AG09309 (cell line): ENCODE results near the gene SRCIN1.
A peak's percentile ranks its signal among the peaks of the same experiment; 100 is the strongest.
"Not testable (repeated sequence)": the region's sequence is repeated elsewhere in the genome, so short reads cannot be mapped to it uniquely, and the experiment has no call there.

Source experiments
- DNase-seq: peaks from one replicate; pipeline ENCODE4 v3.0.0-alpha.2; 2010; ENCODE audit warnings: low read depth
- H3K4me3 ChIP-seq: 2 replicates; pipeline ENCODE4 v1.5.1; 2011; ENCODE audit warnings: mild to moderate bottlenecking, low read depth, low read length, moderate library complexity; ENCODE audit not compliant: control insufficient read depth
- CTCF ChIP-seq: IDR thresholded peaks from 2 replicates; pipeline ENCODE4 v1.5.1; 2011; ENCODE audit warnings: mild to moderate bottlenecking, low read depth, low read length, inconsistent platforms; ENCODE audit not compliant: insufficient read depth, control insufficient read depth; ENCODE audit errors: missing control alignments

Gene SRCIN1

GRCh38 chr17:38484242-38485145 lies 121.3 kb downstream of the SRCIN1 start:
- H3K4me3 ChIP-seq = not testable (repeated sequence)
- DNase-seq = peak; percentile 18
- TF ChIP-seq CTCF = peak; percentile 71

GRCh38 chr17:38482700-38483043 lies 123.1 kb downstream of the SRCIN1 start:
- not testable (repeated sequence) for DNase-seq

GRCh38 chr17:38482039-38482699 lies 123.6 kb downstream of the SRCIN1 start:
- not testable (repeated sequence) for DNase-seq, H3K4me3 ChIP-seq

More at GRCh38 chr17:38482700-38483043, 123.1 kb downstream of the SRCIN1 start:
- not testable (repeated sequence) for H3K4me3 ChIP-seq
